HG03064 (cell line): ENCODE results near the gene RDM1.
"Not testable (repeated sequence)": the region's sequence is repeated elsewhere in the genome, so short reads cannot be mapped to it uniquely, and the experiment has no call there.

Experiments
- ATAC-seq: cut with Tn5 transposase; IDR thresholded peaks from one replicate; pipeline ENCODE4 v1.9.1; 2021; ENCODE audit warnings: low read depth; ENCODE audit not compliant: unreplicated experiment

The RDM1 gene, protein sequence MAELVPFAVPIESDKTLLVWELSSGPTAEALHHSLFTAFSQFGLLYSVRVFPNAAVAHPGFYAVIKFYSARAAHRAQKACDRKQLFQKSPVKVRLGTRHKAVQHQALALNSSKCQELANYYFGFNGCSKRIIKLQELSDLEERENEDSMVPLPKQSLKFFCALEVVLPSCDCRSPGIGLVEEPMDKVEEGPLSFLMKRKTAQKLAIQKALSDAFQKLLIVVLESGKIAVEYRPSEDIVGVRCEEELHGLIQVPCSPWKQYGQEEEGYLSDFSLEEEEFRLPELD

GRCh38 chr17:35930211-35931065 is at the start of gene RDM1:
TSS of gene RDM1 (minus strand) at chr17:35930773. CDS start at chr17:35930727, 46 bp downstream.
- ATAC-seq, result no peak

DNA sequence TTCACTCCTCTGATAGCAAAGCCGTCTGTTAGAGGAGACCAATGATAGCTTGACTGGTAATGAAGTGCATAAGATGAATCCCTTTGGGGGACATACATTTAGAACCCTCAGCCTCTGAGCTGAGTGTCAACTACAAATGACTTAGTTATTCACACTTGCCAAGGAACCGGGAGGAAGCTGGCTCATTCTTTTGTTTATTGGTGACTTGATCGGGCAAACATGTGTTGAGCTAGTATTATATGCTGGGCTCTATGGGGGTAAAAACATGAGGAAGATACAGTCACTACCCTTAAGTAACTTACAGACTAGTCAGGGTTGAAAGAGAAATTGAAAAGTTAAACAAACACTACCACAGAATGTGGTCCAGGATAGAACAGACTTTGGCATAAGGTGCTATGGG is 47.8 kb upstream of the RDM1 start:
- ATAC-seq, result no peak

GRCh38 chr17:35977509-35977908 is 46.9 kb upstream of the RDM1 start:
- no peak for ATAC-seq

- no peak for ATAC-seq
Observed at GRCh38 chr17:35973333-35974260, 43.0 kb upstream of the RDM1 start.

DNA sequence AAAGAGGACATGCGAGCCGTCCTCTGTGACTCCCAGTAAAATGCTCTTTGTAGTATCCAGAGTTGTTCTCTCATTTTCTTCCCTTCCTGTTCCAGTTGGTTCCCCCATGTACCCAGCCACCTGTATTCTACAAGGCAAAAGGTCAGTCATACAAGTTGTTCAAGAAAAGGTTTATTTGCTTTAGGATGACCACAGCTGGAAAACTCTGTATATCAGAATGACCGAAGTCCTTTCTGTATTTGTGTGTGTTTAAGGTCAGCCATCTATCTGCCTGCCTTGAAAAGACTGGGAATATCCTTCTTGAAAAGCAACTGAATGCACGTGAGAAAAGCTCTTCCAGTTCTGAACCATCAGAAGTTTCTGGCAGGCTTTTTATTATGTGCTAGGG is 42.4 kb upstream of the RDM1 start:
- no peak for ATAC-seq

GRCh38 chr17:35972535-35972934 is 42.0 kb upstream of the RDM1 start:
- ATAC-seq, result no peak

- no peak for ATAC-seq
Observed at GRCh38 chr17:35972066-35972465, 41.5 kb upstream of the RDM1 start.

DNA sequence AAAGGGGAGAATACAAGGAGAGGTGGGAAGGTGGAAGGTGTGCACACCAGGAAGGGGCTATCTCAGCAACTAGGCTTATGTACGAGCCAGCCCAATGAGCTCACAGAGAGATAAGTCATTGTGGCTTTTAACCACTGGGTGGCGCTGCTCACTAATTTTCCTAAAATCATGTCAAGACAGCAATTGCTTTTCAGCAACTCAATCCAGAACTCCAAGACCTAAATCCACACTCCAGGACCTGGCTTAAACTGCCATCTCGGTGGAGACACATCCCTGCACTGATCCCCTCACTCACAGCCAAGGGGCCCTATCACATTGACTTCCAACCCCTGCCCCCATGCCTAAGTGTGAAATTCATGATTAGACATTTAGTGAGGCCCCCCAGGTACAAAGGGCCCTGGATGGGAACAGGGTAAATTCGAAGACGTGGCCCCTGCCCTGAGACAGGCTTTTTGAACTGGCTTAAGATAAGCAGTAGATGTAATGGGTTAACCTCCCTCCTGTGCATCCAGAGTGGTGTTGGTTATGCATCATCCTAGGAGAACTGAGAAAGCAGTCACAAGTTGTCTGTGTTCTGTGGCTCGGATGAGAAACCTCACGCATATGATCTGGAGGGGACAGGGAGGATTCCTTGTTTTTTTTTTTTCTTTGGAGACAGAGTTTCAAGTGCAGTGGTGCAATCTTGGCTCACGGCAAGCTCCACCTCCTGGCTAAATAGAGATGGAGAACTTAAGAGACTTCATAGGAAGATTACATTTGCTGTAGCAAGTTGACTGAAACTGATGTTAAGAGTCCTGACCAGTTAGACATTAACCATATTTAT is 39.2 kb upstream of the RDM1 start:
- ATAC-seq, result no peak

DNA sequence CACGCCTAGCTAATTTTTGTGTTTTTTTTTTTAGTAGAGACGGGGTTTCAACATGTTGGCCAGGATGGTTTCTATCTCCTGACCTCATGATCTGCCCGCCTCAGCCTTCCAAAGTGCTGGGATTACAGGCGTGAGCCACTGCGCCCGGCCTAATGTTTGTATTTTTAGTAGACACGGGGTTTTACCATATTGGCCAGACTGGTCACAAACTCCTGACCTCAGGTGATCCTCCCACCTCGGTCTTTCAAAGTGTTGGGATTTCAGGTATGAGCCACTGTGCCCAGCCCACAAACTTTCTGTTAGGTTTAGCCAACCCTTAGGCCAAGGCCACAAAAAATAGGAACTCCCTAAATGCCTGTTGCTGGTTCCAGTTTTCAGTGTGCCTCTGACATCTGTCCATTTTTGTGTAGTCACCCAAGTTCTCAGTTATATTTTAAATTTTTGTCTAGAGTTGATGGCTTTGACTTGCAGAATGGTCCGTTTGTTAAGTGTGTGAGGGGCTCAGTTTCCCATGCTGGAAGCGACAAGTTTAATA is 38.0 kb upstream of the RDM1 start:
- ATAC-seq, result no peak

DNA sequence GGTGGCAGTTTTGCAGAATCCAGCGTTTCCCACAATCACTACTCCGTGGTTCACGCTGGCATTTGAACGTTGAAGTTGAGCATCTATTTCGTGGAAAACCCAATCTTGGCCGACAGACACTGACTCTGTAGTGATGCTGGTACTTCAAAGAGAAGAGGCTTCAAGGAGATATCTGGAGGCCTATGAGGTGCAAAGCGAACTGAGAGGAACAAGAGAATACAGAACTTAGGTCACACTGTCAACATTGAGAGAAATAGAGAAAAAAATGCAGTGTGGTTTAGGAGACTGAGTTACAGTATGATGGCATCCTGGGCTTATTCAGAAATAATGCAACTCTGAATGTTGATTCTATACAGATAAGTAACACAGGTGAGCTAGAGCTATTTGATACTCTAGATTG is 34.7 kb upstream of the RDM1 start:
- no peak for ATAC-seq

GRCh38 chr17:35963663-35964062 is 33.1 kb upstream of the RDM1 start:
- no peak for ATAC-seq

GRCh38 chr17:35953720-35954119 is 23.1 kb upstream of the RDM1 start:
- ATAC-seq, result no peak

DNA sequence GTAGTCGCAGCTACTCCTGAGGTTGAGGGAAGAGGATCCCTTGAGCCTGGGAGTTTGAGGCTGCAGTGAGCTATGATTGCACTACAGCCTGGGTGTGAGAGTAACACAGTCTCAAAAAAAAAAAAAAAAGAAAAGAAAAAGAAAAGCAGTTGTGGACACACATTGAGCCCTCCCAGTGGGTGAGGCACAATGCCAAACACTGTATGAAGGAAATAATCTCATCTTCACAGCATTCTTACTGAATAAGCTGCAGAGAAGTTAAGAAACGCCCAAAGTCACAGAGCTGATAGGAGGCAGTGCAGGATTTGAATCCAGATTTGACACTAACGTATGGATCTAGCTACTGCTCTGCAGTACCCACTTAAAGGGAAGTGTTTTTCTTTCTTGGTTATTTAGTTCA is 18.8 kb upstream of the RDM1 start:
- ATAC-seq, result no peak

DNA sequence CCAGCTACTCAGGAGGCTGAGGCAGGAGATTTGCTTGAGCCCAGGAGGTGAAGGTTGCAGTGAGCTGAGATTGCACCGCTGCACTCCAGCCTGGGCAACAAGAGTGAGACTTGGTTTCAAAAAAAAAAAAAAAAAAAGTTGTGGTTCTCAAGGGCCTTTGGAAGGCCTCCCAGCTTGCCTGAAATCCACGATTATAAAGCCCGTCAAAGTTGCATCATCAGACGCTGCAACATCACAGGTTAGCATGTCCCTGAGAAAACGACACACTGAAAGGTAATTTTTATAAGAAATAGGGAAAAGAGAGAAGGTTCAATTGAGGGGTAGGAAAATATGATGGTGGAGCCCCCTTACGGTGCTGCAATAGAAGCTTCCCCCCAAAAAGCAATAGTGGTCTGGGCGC is 17.5 kb upstream of the RDM1 start:
- ATAC-seq, result no peak

- no peak for ATAC-seq
Observed at GRCh38 chr17:35947156-35947585, 16.6 kb upstream of the RDM1 start.

GRCh38 chr17:35944151-35944550 is 13.6 kb upstream of the RDM1 start:
- no peak for ATAC-seq

DNA sequence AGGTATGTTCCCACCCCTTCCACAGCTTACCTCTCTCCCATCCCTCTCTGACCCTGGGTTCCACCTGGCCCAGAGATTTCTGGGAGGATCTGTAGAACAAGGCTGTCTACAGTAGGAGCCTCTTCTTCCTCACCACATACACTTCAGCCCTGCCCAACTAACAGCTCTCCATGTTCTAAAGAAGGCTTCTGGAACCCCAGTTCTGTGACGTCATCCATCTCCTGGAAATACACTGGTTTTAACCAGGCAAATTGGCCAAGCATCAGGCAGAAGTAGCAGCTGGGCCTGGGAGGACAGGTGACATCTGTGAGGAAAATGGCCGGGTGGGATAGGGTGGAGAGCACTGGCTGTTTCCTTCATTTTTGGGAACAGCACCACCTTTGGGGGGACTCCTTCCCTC is 13.0 kb upstream of the RDM1 start, which contains the start of gene LYZL6:
LYZL6 (minus strand) TSS at position 177 of the 400 bp plus-strand sequence. CDS start 4,357 bp downstream, outside the sequence.
- no peak for ATAC-seq

- ATAC-seq, result no peak
Observed at GRCh38 chr17:35942588-35943186, 12.1 kb upstream of the RDM1 start.

- ATAC-seq, result not testable (repeated sequence)
Observed at GRCh38 chr17:35938492-35938891, 7.9 kb upstream of the RDM1 start.
